ES-I3 (cell line): ENCODE results near the gene SETD7.
"Not testable (repeated sequence)": the region's sequence is repeated elsewhere in the genome, so short reads cannot be mapped to it uniquely, and the experiment has no call there.

Source experiments
- H3K36me3 ChIP-seq: 2 replicates; pipeline ENCODE4 v1.6.1; 2013; ENCODE audit warnings: mild to moderate bottlenecking, low read length, control low read depth, moderate library complexity; ENCODE audit not compliant: insufficient read depth
- H3K4me1 ChIP-seq: 2 replicates; pipeline ENCODE4 v1.6.1; 2013; ENCODE audit warnings: mild to moderate bottlenecking, control low read depth, low read length; ENCODE audit not compliant: insufficient read depth
- H3K9ac ChIP-seq: 2 replicates; pipeline ENCODE4 v1.6.1; 2013; ENCODE audit warnings: low read depth, mild to moderate bottlenecking, low read length, moderate library complexity
- H3K9me3 ChIP-seq: 2 replicates; pipeline ENCODE4 v1.6.1; 2013; ENCODE audit warnings: mild to moderate bottlenecking, low read length, moderate library complexity; ENCODE audit not compliant: control insufficient read depth, insufficient read depth

Gene SETD7

DNA sequence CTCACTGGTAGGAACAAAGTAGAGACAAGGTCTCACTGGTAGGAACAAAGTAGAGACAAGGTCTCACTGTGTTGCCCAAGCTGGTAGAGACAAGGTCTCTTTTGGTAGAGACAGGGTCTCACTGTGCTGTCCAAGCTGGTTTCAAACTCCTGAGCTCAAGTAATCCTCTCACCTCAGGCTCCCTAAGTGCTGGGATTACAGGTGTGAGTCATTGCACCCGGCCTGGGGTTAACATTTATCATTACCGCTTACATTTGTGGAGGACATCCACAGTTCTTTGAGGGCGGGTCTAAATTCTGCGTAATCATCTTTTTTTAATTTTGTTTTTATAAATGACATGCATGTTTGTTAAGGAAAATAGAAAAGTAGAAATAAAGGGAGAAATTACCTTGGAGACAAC lies 90.1 kb downstream of the SETD7 start:
- Histone ChIP-seq H3K9me3 (peaks cover 5% of the 10 kb centered on the region; the same call in 1 of the 2 replicates), H3K4me1 (peaks cover 6% of the 10 kb centered on the region), H3K36me3 (no peaks in the 10 kb centered on the region), H3K9ac (no peak overlapping the region)

DNA sequence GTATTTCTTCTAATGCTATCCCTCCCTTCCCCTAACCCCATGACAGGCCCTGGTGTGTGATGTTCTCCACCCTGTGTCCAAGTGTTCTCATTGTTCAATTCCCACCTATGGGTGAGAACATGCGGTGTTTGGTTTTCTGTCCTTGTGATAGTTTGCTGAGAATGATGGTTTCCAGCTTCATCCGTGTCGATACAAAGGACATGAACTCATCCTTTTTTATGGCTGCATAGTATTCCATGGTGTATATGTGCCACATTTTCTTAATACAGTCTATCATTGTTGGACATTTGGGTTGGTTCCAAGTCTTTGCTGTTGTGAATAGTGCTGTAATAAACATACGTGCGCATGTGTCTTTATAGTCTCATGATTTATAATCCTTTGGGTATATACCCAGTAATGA lies 91.5 kb downstream of the SETD7 start:
- not testable (repeated sequence) for H3K9me3 ChIP-seq, H3K36me3 ChIP-seq, H3K9ac ChIP-seq
- peaks cover 17% of the 10 kb centered on the region for H3K4me1 ChIP-seq

DNA sequence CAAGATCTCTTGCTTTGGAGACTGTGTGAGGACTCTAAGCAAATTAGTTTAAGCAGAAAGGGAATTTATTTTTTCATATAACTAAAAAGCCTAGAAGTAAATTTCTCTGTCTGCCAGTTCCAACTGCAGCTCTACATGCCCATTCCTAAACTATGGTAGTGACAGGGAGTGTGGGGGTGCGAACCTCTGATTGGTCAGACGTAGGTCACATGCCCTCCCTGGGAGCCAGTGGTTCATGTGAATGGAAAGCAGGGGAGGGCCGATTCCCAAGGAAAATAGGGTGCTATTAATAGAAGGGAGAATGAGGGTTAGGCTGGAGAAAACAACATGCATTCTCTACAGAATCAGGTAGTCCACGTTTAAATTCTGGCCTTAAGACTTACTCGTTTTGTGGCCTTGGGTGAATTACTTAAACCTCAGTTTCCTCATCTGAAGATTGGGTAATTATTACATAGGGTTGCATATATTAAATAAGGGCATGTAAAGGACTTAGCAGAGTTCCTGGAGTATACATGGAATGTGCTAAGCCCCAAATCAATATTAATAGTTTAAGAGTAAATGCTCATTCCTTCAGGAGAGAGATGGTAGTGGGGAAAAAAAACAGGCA lies 94.9 kb downstream of the SETD7 start:
- Histone ChIP-seq H3K36me3 (no peaks in the 10 kb centered on the region), H3K4me1 (peaks cover 28% of the 10 kb centered on the region), H3K9me3 (no peaks in the 10 kb centered on the region), H3K9ac (peak overlapping the region; percentile 16; the same call in 1 of the 2 replicates)

DNA sequence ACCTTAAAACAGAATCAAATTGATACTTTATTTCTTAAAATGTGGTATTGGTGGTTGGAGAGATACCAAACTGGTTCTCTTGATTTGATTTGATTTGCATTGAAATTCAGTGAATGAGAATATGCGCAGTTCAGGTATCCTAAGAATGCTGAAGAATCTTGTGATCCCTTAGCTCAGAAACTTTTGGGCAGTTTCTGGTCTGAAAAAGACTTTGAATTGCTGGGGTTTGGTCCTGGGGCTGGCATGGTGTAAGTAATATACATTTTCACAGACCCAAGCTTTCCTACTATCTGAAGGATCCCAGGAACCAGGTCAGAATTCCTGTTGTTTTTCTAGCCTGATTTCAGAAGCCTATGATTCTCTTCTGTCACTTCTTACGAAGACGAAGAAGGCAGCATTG lies 95.5 kb downstream of the SETD7 start:
- no peaks in the 10 kb centered on the region for H3K36me3 ChIP-seq
- H3K9ac ChIP-seq = peak overlapping the region; percentile 16; the same call in 1 of the 2 replicates
- H3K9me3 ChIP-seq = no peaks in the 10 kb centered on the region
- peaks cover 33% of the 10 kb centered on the region for H3K4me1 ChIP-seq

DNA sequence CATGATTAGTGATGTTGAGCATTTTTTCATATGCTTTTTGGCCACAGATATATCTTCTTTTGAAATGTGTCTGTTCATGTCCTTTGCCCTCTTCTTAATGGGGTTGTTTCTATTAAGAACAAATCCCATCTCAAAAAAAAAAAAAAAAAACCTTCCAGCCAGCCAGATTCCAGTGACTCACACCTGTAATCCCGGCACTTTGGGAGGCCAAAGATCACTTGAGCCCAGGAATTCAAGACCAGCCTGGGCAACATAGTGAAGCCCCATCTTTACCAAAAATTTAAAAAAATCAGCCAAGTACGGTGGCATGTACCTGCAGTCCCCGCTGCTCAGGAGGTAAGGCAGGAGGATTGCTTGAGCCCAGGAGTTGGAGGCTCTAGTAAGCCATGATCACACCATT lies 97.0 kb downstream of the SETD7 start:
- Histone ChIP-seq H3K4me1 (peaks cover 34% of the 10 kb centered on the region), H3K9me3 (no peaks in the 10 kb centered on the region)

DNA sequence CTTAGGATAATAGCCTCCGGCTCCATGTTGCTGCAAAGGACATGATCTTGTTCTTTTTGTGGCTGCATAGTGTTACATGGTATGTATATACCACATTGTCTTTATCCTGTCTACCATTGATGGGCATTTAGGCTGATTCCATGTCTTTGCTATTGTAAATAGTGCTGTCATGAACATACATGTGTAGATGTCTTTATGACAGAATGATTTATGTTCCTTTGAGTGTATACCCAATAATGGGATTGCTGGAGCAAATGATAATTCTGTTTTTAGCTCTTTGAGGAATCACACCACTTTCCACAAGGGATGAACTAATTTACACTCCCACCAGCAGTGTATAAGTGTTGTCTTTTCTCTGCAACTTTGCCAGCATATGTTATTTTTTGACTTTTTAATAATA lies 97.5 kb downstream of the SETD7 start:
- no peaks in the 10 kb centered on the region for H3K36me3 ChIP-seq
- no peaks in the 10 kb centered on the region for H3K9me3 ChIP-seq
- H3K4me1 ChIP-seq = peaks cover 34% of the 10 kb centered on the region
- no peak overlapping the region for H3K9ac ChIP-seq

More for the DNA sequence above, 97.0 kb downstream of the SETD7 start:
- Histone ChIP-seq H3K9ac (no peak overlapping the region), H3K36me3 (no peaks in the 10 kb centered on the region)

DNA sequence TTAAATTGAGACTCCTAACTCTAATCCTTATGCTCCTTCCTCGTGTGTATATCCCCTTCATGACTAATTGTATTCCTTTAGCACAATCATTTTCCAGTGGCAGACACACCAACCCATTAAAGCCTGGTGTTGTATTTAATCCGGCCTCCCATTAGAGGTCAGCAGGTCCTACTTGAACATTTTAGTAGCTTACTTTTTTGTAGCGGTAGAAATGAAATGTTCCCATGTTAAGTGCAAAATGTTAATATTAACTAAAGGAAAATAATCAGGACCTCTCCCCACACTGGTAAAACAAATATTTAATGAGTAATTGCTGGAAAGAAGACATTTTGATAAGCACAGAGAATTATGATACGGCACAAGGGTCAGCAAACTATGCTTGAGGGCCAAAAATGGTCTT lies 98.7 kb downstream of the SETD7 start:
- H3K9me3 ChIP-seq = no peaks in the 10 kb centered on the region
- H3K36me3 ChIP-seq = no peaks in the 10 kb centered on the region
- peaks cover 34% of the 10 kb centered on the region for H3K4me1 ChIP-seq
- no peak overlapping the region for H3K9ac ChIP-seq

DNA sequence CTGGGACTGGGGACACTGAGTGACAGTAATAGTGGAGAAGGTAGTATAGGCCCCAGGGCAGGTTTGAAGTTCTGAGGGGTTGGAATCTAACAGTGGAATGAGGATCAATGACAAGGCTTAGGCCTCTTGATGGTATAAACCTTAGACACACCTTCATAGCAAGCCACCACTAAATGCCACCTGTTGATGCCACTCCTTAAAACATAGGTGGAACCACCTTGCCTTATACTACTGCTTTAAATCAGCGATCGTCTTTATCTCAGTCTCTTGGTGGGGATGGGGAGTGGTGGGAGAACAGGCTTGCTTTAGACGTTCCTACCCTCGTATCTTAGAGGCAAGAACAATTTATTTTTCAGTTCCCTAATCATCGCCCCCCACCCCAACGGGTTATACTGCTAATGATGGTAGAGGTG lies 100.9 kb downstream of the SETD7 start:
- Histone ChIP-seq H3K36me3 (no peaks in the 10 kb centered on the region), H3K9ac (peak overlapping the region; percentile 93; the same call in 1 of the 2 replicates), H3K4me1 (peaks cover 22% of the 10 kb centered on the region), H3K9me3 (no peaks in the 10 kb centered on the region)

DNA sequence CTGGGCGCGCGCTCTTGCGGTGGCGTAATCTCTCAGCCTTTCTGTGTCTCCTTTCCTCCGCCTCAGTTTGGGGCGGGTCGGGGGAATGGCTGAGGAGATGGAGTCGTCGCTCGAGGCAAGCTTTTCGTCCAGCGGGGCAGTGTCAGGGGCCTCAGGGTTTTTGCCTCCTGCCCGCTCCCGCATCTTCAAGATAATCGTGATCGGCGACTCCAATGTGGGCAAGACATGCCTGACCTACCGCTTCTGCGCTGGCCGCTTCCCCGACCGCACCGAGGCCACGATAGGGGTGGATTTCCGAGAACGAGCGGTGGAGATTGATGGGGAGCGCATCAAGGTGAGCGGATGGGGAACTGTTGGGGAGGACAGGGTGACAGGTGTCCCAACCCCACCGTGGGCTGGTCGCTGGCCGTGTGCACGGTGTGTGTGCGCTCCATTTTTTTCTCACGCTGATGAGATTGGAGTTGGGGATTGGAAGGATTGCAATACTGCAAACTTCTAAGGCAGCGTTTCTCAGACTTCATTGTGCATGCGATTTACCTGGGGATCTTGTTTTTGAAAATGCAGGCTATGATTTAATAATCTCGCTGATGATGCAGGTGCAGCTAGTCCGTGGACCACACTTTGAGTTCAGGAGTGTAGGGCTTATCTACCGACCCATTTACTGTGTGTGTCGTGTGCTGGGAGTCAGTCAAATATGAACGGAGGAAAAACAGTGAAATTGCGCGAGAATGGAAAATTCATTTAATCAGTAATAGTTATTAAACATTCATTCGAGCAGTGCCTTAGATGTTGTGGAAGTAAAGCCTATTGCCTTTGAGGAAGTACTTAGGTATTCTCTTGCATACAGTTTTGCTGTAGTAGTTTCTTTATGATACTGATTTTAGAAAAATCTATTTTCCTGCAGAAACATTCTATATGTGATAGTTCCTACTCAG lies 101.6 kb downstream of the SETD7 start, which contains the start of gene RAB33B:
TSS of gene RAB33B (plus strand) at position 11 of the 935 bp plus-strand sequence. CDS start at position 86, 75 bp downstream.
- H3K36me3 ChIP-seq = no peaks in the 10 kb centered on the region
- H3K4me1 ChIP-seq = peaks cover 17% of the 10 kb centered on the region
- H3K9ac ChIP-seq = peak within 1 kb of the TSS; percentile 93
- H3K9me3 ChIP-seq = no peaks in the 10 kb centered on the region

DNA sequence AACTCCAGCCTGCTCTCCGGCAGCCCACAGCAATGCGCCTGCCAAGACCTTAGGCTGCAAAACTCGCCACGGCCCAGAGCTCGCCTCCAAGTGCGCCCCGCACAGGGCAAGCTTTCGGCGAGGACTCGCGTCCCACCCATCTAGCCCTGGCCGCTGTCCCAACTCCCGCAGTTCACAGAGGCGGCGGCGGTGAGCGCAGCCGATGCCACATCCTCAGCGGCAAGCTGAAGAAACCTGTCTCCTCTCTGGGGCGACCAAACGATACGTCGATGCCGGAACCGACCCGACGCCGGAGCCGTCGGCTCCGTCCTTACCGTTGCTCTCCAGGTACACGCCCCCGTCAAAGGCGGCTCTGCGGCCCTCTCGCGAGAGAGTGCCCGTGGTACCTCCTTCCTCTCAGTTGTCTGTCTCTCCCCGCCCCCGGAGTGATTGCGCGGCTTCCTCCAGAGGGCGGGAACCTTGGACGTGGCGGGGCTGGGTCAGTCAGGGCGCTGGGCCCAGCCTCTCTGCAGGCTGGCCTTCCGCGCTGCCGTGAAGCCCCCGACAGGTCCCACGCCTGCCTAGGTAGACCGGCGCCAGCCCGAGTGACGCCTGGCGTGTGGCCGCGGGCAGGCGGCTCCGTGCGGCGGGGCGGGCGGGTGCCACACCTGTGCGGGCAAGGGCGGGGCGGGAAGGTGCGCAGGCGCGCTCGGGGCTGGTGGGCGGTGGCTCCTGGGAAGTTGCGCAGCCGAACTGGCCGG lies 102.5 kb downstream of the SETD7 start:
- Histone ChIP-seq H3K9me3 (no peaks in the 10 kb centered on the region), H3K9ac (peak overlapping the region; percentile 93), H3K36me3 (no peaks in the 10 kb centered on the region), H3K4me1 (peaks cover 13% of the 10 kb centered on the region)

DNA sequence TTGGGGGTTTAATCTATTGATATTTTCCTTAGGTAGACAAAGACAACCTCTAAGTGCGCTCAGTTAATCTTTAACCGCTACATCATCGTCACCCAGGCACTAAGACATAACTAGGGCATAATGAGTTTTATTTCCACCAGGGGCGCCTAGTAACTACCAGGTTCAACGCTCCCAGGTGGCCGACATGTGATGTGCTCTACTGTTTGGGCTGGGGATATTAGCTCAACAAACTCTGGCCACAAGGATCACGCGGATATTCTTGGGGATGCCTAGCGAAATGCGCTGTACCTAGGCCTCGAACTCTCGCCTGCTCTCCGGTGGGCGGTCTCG lies 103.0 kb downstream of the SETD7 start:
- no peaks in the 10 kb centered on the region for H3K36me3 ChIP-seq
- no peaks in the 10 kb centered on the region for H3K9me3 ChIP-seq

DNA sequence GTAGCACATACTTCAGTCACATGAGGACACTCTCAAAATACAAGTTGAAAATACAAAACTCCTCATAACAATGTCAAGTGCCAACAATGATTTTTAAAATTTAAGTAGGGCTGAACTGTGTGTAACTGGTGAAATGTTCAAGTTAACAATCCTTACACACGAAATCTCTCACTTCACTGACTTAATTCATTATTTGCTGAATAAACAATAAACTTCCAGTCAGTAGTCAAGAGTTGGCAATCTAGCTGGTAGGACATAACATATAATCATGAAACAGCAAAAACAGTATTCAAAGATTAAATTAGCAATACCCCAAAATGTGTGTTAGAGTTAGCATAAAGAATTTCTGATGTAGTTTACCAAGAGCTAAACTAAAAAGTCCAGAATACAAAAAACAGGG lies 104.0 kb downstream of the SETD7 start:
- no peaks in the 10 kb centered on the region for H3K9me3 ChIP-seq
- peaks cover 11% of the 10 kb centered on the region for H3K4me1 ChIP-seq
- peak overlapping the region; percentile 93; the same call in 1 of the 2 replicates for H3K9ac ChIP-seq
- no peaks in the 10 kb centered on the region for H3K36me3 ChIP-seq

More for the DNA sequence above, 103.0 kb downstream of the SETD7 start:
- peaks cover 13% of the 10 kb centered on the region for H3K4me1 ChIP-seq
- H3K9ac ChIP-seq = peak overlapping the region; percentile 93

DNA sequence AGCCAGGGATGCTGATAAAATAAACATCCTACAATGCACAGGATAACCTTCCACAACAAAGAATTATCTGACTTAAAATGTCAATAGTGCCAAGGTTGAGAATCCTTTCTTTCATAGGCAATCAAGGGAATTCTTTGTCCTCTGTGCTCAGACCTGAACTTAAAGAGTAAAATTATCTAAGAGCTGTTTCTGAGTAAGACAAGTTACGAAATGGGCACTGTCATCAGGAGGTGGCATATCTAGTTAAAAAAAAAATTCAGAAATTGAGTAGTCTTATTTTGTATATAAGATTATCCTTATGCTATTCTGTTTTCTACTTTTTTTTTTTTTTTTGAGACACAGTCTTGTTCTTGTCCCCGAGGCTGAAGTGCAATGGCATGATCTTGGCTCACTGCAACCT lies 105.4 kb downstream of the SETD7 start:
- Histone ChIP-seq H3K9me3 (no peaks in the 10 kb centered on the region), H3K4me1 (0 out of 2 replicates have a peak, but pooled peaks cover 1% of the 10 kb centered on the region), H3K36me3 (no peaks in the 10 kb centered on the region), H3K9ac (no peak overlapping the region)

DNA sequence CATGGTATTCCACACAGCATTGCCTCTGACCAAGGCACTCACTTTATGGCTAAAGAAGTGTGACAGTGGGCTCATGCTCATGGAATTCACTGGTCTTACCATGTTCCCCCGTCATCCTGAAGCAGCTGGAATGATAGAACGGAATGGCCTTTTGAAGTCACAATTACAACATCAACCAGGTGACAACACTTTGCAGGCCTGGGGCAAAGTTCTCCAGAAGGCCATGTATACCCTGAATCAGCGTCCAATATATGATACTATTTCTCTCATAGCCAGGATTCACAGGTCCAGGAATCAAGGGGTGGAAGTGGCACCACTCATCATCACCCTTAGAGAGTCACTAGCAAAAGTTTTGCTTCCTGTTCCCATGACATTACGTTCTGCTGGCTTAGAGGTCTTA lies 108.9 kb downstream of the SETD7 start:
- H3K36me3 ChIP-seq, H3K4me1 ChIP-seq, H3K9me3 ChIP-seq, H3K9ac ChIP-seq: not testable (repeated sequence)
